Spleen (tissue), 11 donors: ENCODE measurements around the gene OGDH. TPM values are rescaled to one million over a fixed set of nuclear protein-coding genes. Genes with fewer than 3 reads are reported as not detected.
A peak's percentile ranks its signal among the peaks of the same experiment; 100 is the strongest.

ENCODE experiments used
- DNase-seq: peaks from one replicate; pipeline ENCODE4 v3.0.0-alpha.2; 2020
- H3K27ac ChIP-seq, 8 donors: fragments of 200-600 bp; sonication (generic) in 7 of 8; 1 replicate in 4 of 8; 2 replicates in 4 of 8; pipeline versions ENCODE4 v1.5.0 to v1.8.0; 2016 to 2021; ENCODE audit warnings: inconsistent platforms in 4 of 8, mild to moderate bottlenecking in 4 of 8, moderate library complexity in 1 of 8
- H3K27me3 ChIP-seq, 7 donors: fragments of 200-600 bp; sonication (generic) in 6 of 7; replicated peaks in 1 of 7; 1 replicate in 4 of 7; 2 replicates in 3 of 7; pipeline versions ENCODE4 v1.5.0 to v1.8.0; 2016 to 2021; ENCODE audit warnings: inconsistent platforms in 3 of 7, mild to moderate bottlenecking in 1 of 7
- H3K36me3 ChIP-seq, 6 donors: fragments of 200-600 bp; sonication (generic) in 5 of 6; 1 replicate in 4 of 6; 2 replicates in 2 of 6; pipeline versions ENCODE4 v1.5.0 to v1.8.0; 2016 to 2021; ENCODE audit warnings: inconsistent platforms in 2 of 6
- H3K4me1 ChIP-seq, 6 donors: fragments of 200-600 bp; sonication (generic) in 5 of 6; 1 replicate in 3 of 6; 2 replicates in 3 of 6; pipeline versions ENCODE4 v1.5.0 to v1.8.0; 2016 to 2021; ENCODE audit warnings: inconsistent platforms in 3 of 6
- H3K4me3 ChIP-seq, 8 donors: fragments of 200-600 bp; sonication (generic) in 7 of 8; 1 replicate in 4 of 8; 2 replicates in 4 of 8; pipeline versions ENCODE4 v1.5.0 to v1.8.0; 2016 to 2021; ENCODE audit warnings: inconsistent platforms in 4 of 8, mild to moderate bottlenecking in 4 of 8, moderate library complexity in 2 of 8
- H3K9me3 ChIP-seq, 8 donors: fragments of 200-600 bp; sonication (generic) in 7 of 8; 1 replicate in 4 of 8; 2 replicates in 4 of 8; pipeline versions ENCODE4 v1.5.0 to v1.8.0; 2016 to 2021; ENCODE audit warnings: inconsistent platforms in 4 of 8
- POLR2A ChIP-seq, 3 donors: fragments of 450-650 bp; IDR thresholded peaks; one replicate each; pipeline ENCODE4 v1.5.1; 2017; ENCODE audit warnings: antibody characterized with exemption in 3 of 3, mild to moderate bottlenecking in 1 of 3
- POLR2AphosphoS5 ChIP-seq, 3 donors: sonication (generic); formaldehyde crosslinking; IDR thresholded peaks; one replicate each; pipeline ENCODE4 v1.5.1; 2017; ENCODE audit warnings: antibody characterized with exemption in 3 of 3
- WGBS, 5 donors: extraction: QIAGEN DNeasy Blood & Tissue Kit in 3 of 5; methylation state at CpG; one replicate each; pipeline versions ENCODE4 v1.1.5 to v1.1.7; 2013 to 2018; 5-methylcytosine and 5-hydroxymethylcytosine counted together
- intact Hi-C: fragments of 100-400 bp; cut with DNase I; formaldehyde crosslinking; loops from one replicate; pipeline ENCODE4 v1.15.0; 2023; ENCODE audit warnings: low total_unique reads
- polyA plus RNA-seq, 3 donors: library from polyadenylated mRNA; stranded (reverse); fragments of 200-250 nt; gene quantifications; one replicate each; pipeline ENCODE4 v1.2.1, GENCODE V29; 2013
- total RNA-seq, 7 donors: library from RNA; depleted of rRNA in 3 of 7; stranded (reverse); fragments of >200 nt in 3 of 7; fragmentation: NEBNext Ultra II Directional in 4 of 7; extraction: Animal tissue kit (Norgen Biotek cat#: 25700) in 4 of 7; gene quantifications; one replicate each; pipeline versions ENCODE4 v1.1.0 to v1.2.1, GENCODE V29; 2016 to 2021
- TF ChIP-seq, protein P1 (sequence below), 11 experiments: fragments of 200-600 bp in 7 of 11; fragments of 450-650 bp in 4 of 11; sonication (generic) in 4 of 11; IDR thresholded peaks in 8 of 11; conservative IDR thresholded peaks in 3 of 11; 1 replicate in 7 of 11; 2 replicates in 4 of 11; pipeline versions ENCODE4 v1.4.0 to v1.8.0; 2016 to 2021; ENCODE audit warnings: antibody characterized with exemption in 11 of 11, inconsistent platforms in 4 of 11, mild to moderate bottlenecking in 1 of 11
- donor health status: healthy with polysubstance abuse.
- donor health status: DM: no; HTN: no; CAD: no; lungs with moderate emphysema.
- donor health status: DM: no; HTN: no; CAD: no.
- donor health status: Bipolar disorder and iron deficiency.
- donor health status: healthy.
- donor health status: DM: no; HTN: no; CAD: no.
- donor health status: DM: yes; HTN: yes; CAD: no.

The OGDH gene
- total and polyA plus RNA-seq, 10 donors, result 15.7 to 120 (median 86.4) TPM

DNA sequence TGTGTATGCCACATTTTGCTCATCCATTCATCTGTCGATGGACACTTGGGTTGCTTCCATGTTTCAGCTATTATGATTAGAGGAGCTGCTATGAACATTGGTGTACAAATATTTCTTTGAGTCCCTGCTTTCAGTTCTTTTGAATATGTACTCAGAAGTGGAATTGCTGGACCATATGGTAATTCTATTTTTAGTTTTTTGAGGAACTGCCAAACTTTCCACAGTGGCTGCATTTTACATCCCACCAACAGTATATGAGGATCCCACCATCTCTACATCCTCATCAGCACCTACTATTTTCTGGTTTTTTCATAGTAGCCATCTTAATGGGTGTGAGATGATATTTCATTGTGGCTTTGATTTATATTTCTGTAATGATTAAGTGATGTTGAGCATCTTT is 97.5 kb downstream of the OGDH start:
- TF ChIP-seq POLR2A (IDR thresholded peaks at IDR 0.05), result no peak
- TF ChIP-seq, protein P1, sequence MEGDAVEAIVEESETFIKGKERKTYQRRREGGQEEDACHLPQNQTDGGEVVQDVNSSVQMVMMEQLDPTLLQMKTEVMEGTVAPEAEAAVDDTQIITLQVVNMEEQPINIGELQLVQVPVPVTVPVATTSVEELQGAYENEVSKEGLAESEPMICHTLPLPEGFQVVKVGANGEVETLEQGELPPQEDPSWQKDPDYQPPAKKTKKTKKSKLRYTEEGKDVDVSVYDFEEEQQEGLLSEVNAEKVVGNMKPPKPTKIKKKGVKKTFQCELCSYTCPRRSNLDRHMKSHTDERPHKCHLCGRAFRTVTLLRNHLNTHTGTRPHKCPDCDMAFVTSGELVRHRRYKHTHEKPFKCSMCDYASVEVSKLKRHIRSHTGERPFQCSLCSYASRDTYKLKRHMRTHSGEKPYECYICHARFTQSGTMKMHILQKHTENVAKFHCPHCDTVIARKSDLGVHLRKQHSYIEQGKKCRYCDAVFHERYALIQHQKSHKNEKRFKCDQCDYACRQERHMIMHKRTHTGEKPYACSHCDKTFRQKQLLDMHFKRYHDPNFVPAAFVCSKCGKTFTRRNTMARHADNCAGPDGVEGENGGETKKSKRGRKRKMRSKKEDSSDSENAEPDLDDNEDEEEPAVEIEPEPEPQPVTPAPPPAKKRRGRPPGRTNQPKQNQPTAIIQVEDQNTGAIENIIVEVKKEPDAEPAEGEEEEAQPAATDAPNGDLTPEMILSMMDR (IDR thresholded peaks at IDR 0.05 in 8 of 11, conservative IDR thresholded peaks at IDR 0.05 in 3 of 11), result no peak
- TF ChIP-seq POLR2AphosphoS5 (IDR thresholded peaks at IDR 0.05), result no peak
- DNase-seq, result no peak
- Histone ChIP-seq H3K27ac (no peak overlapping the region), H3K4me3 (no peak overlapping the region), H3K4me1 (no peaks in the 10 kb centered on the region), H3K27me3 (no peaks in the 10 kb centered on the region), H3K36me3 (peaks cover 0 to 98% (median 84%) of the 10 kb centered on the region in 6 donors), H3K9me3 (peaks cover 0 to 4% (median 0%) of the 10 kb centered on the region in 8 donors)
- 88 to 100% (median 96%) methylated on average over 1 of the region's 1 CpG for WGBS, 5 donors
- intact Hi-C loops, result no loop called here

DNA sequence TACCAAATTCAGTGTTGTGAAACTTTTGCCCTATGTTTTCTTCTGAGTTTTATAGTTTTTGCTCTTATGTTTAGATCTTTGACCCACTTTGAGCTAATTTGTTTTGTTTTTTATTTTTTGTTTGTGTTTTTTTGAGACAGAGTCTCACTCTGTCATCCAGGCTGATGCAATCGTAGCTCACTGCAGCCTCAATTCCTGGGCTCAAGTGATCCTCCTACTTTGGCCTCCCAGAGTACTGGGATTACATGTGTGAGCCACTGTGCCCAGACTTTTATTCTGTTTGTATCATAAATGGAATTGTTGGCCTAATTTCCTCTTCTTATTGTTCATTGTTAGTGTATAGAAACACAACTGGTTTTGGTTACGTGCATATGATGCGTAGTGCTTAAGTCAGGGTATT is 99.0 kb downstream of the OGDH start:
- Histone ChIP-seq H3K27ac (no peak overlapping the region), H3K36me3 (peaks cover 0 to 98% (median 81%) of the 10 kb centered on the region in 6 donors), H3K27me3 (no peaks in the 10 kb centered on the region), H3K4me3 (no peak overlapping the region), H3K4me1 (no peaks in the 10 kb centered on the region), H3K9me3 (no peaks in the 10 kb centered on the region)
- WGBS, 5 donors, result 89 to 99% (median 97%) methylated on average over 3 of the region's 3 CpGs
- peak; percentile 11 for DNase-seq
- intact Hi-C loops, result no loop called here
- TF ChIP-seq POLR2AphosphoS5 (IDR thresholded peaks at IDR 0.05), result no peak
- no peak for TF ChIP-seq POLR2A (IDR thresholded peaks at IDR 0.05)
- TF ChIP-seq, protein P1 (IDR thresholded peaks at IDR 0.05 in 8 of 11, conservative IDR thresholded peaks at IDR 0.05 in 3 of 11), result no peak

DNA sequence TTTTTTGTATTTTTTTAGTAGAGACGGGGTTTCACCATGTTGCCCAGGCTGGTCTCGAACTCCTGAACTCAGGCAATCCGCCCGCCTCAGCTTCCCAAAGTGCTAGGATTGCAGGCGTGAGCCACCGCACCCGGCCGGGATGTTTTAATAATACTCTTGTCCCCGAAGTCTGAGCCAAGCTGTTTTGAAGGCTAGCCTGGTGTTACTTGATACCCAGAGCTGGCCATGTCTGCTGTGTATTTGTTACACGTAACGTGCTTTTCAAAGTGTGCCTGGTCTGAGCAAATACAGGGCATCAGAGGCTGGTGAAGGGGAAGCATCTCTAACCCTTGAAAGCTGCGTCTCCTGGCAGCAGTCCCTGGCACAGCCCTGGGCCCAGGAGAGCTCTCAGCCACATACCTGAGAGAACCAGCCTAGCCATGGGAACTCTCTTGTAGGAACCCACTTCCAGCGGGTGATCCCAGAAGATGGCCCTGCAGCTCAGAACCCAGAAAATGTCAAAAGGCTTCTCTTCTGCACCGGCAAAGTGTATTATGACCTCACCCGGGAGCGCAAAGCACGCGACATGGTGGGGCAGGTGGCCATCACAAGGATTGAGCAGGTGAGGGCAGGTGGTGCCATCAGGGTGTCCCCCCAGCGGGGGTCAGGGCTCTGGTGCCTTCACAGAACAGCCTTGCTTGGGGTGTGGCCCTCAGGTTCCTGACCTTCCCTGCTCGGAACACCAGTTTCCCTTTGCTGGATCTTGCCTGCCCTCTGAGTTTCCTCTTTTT is 100.5 kb downstream of the OGDH start:
- Histone ChIP-seq H3K4me3 (no peak overlapping the region), H3K27ac (no peak overlapping the region), H3K9me3 (no peaks in the 10 kb centered on the region), H3K27me3 (no peaks in the 10 kb centered on the region), H3K4me1 (no peaks in the 10 kb centered on the region), H3K36me3 (peaks cover 0 to 87% (median 66%) of the 10 kb centered on the region in 6 donors)
- peak; percentile 52 for DNase-seq
- TF ChIP-seq, protein P1 (IDR thresholded peaks at IDR 0.05 in 8 of 11, conservative IDR thresholded peaks at IDR 0.05 in 3 of 11), result no peak
- no peak for TF ChIP-seq POLR2AphosphoS5 (IDR thresholded peaks at IDR 0.05)
- no peak for TF ChIP-seq POLR2A (IDR thresholded peaks at IDR 0.05)
- intact Hi-C loops, result no loop called here
- WGBS, 5 donors, result 93 to 97% (median 94%) methylated on average over 20 of the region's 20 CpGs

DNA sequence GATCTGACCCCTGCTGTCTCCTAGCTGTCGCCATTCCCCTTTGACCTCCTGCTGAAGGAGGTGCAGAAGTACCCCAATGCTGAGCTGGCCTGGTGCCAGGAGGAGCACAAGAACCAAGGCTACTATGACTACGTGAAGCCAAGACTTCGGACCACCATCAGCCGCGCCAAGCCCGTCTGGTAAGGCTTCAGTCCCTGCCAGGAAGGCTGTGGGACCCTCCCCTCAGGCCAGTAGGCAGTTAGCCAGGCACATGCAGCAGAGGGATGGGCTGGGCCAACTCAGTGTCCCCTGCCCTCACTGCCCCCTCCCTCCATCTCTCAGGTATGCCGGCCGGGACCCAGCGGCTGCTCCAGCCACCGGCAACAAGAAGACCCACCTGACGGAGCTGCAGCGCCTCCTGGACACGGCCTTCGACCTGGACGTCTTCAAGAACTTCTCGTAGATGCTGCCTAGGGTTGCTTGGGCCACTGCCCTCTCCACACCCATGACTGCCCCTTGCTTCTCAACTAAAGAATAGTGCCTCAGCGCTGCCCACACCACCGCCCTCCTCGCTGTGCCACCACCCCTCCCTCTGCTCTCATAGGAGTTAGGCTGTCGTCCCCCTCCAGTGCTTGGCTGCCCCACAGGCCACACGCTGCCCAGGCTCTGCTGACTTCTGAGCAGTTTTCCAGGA is 101.3 kb downstream of the OGDH start:
- Histone ChIP-seq H3K9me3 (no peaks in the 10 kb centered on the region), H3K4me1 (no peaks in the 10 kb centered on the region), H3K27ac (no peak overlapping the region), H3K36me3 (peaks cover 0 to 80% (median 59%) of the 10 kb centered on the region in 6 donors), H3K27me3 (no peaks in the 10 kb centered on the region), H3K4me3 (no peak overlapping the region)
- WGBS, 5 donors, result 91 to 96% (median 95%) methylated on average over 19 to 21 of the region's 21 CpGs
- TF ChIP-seq, protein P1 (IDR thresholded peaks at IDR 0.05 in 8 of 11, conservative IDR thresholded peaks at IDR 0.05 in 3 of 11), result no peak
- TF ChIP-seq POLR2A (IDR thresholded peaks at IDR 0.05) (no peak), POLR2AphosphoS5 (IDR thresholded peaks at IDR 0.05) (peak; percentile 33 to 46 (median 38))
- intact Hi-C loops, result no loop called here
- peak; percentile 67 for DNase-seq
